GM12874 (cell line): Measurements from ENCODE around the gene SPTBN2.

ENCODE experiments used
- TF ChIP-seq, protein P1 (sequence below): IDR thresholded peaks from 2 replicates; pipeline ENCODE4 v1.5.1; 2011; ENCODE audit warnings: low read depth, mild to moderate bottlenecking, control low read depth, low read length, moderate library complexity; ENCODE audit not compliant: insufficient read depth

The SPTBN2 gene

DNA sequence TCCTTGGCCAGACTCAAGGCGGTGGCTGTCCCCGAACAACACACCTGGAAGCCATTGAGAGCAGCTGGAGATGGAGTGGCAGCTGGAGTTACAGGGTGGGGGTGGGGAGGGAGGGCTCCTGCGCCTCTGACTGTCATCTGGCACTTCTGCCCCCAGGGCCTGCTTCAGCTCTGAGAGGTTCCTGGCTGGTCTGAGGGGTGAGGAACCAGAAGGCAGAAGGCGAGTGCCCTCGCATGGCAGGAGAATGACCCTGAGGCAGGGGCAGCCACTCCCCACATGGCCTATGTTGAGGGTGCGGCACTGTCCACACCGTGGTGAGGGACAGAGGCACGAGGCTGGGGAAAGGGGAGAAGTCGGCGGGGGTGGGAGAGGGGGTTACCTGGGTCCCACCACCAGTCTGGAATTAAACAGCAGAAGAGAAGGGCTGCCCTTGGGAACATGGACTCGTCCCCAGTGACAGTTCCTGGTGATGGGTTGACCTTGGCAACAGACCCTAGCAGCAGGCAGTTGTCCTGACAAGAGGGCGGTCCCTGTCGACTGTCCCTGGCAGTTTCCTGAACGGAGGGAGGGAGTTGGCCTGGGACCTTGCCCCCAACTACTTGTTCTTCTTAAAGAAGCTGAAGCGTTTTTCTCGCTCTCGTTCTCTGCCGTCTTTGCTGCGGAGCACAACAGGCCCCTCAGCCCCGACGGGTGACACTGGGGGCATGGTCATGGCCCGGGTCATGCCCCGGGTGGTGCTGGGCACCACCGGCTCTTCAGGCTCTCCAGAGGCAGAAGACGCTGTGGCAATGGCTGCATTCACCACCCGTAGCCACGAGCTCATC is 43.5 kb downstream of the SPTBN2 start:
- TF ChIP-seq, protein P1, sequence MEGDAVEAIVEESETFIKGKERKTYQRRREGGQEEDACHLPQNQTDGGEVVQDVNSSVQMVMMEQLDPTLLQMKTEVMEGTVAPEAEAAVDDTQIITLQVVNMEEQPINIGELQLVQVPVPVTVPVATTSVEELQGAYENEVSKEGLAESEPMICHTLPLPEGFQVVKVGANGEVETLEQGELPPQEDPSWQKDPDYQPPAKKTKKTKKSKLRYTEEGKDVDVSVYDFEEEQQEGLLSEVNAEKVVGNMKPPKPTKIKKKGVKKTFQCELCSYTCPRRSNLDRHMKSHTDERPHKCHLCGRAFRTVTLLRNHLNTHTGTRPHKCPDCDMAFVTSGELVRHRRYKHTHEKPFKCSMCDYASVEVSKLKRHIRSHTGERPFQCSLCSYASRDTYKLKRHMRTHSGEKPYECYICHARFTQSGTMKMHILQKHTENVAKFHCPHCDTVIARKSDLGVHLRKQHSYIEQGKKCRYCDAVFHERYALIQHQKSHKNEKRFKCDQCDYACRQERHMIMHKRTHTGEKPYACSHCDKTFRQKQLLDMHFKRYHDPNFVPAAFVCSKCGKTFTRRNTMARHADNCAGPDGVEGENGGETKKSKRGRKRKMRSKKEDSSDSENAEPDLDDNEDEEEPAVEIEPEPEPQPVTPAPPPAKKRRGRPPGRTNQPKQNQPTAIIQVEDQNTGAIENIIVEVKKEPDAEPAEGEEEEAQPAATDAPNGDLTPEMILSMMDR: no peak

DNA sequence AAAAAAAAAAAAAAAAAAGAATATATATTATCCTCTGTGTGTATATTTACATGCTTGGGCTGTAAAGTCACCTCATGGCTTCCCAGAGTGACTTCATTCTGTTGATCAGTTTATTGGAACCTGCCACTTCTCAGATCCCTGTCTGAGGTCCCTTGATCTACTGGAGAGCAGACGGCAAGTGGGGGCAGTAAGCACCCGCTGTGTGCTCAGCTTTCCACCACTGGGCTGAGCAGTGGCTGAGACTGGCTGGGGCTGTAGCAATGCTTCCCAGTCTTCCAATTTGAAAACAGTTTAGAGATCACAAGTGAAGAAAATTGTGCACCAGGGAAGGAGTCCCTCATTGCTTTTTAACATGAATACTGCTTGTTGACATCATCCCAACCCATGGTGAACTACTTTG is 44.4 kb downstream of the SPTBN2 start:
- TF ChIP-seq, protein P1: no peak

DNA sequence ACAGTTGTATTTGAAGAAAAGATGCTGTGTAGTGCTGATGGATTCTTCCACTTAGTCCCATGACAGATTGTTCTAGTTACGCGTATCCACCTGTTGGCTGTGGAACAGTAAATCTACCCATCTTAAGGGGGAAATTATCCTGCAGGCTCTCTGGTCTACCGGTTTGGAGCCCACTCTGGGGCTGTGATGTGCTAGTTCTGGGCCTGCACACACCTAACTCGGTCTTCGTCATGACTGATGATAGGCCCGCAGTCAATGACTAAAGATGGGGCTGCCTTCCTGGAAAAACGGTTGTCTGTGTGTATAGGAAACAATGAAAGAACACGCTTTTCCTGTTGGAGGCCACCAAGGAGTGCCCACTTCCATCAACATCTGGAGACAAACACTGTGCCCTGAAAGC is 45.1 kb downstream of the SPTBN2 start:
- TF ChIP-seq, protein P1: no peak

DNA sequence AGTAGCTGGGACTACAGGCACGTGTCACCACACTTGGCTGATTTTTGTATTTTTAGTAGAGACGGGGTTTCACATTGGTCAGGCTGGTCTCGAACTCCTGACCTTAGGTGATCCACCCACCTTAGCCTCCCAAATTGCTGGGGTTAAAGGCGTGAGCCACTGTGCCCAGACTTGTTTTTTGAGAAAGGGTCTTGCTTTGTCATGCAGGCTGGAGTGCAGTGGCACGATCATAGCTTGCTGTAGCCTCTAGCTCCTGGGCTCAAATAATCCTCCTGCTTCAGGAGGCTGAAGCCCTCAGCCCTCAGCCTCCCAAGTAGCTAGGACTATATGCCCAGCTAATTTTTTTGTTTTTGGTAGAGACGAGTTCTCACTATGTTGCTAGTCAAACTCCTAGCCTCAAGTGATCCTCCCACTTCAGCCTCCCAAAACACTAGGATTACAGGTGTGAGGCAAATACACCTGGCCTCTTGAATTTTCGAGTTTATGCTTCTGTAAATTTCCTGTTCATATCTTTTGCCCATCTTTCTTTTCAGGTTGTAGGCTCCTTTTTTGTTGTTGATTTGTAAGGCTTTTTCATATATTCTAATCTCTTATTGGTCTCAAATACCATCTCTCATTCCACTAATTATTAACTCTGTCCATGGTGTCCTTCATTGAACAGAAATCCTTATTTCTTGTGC is 47.9 kb downstream of the SPTBN2 start:
- TF ChIP-seq, protein P1: no peak

DNA sequence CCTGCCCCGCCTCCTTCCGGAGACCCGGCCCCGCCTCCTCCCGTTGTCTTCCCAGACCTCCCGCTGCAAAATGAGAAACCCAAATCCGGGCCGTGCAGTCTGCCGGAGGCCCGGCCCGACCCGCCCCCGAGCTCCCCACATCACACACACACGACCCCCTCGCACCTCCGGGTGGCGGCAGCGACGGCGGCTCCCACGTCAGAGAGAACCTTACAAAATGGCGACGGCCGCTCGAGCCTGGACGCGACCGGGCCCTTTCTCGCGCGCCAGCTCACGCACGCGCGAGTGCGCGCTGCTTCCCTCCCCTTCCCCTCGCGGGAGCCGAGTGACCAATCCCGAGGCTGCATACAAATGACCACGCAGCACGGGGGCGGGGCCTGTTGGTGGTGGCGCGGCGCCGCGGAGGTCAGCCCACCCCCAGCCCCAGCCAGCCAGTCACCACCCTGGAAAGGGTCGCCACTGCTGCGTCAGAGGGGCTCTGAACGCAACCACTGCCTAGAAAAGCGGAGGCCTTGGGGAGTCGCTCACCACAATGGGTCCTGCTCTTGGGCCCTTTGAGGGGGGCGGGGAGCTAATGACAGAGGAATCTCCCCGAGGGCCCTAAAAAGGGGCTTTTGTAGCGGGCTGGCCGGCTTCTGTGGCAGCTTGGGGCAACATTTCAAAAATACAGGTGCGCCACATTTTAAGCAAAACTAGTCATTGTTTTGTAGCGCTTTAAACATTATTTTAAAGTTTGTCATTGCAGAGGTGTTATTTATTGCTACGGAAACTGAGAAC is 51.2 kb downstream of the SPTBN2 start, which contains the start of gene RBM4B:
TSS of gene RBM4B (minus strand) at position 289 of the 777 bp plus-strand sequence. CDS start 808 bp downstream, outside the sequence.
- TF ChIP-seq, protein P1: no peak

DNA sequence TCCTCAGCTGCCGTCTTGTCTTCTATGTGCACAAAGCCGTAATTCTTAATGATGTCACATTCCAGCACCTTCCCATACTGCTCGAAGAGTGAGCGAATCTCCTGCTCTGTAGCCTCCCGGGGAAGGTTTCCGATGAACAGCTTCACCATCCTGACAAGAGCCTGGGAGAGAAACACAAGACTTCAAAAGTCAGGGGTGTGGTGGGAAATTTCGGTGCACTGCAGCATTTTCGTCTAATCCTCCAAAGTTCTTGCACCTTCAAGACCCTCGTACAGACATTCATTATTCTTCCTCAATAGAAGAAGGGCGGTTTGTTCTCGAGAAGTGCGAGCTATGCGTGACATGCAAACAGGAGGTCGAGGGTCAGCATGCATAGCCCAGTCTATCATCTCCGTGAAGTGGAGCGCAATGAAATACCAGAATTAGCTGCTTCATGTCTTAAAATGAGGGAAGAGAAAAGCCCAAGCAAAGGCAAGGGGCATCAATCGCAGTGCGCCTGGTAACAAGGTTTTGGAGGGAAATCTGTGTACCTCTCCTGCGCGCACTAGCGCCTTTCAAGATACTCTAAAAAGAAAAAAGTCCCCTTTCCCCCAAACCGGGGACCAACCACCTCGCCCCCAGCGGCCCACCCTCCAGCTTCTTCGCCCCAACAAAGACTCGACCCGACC is 52.0 kb downstream of the SPTBN2 start:
- TF ChIP-seq, protein P1: no peak
